HG03097 (cell line): ENCODE data around the gene HNF1B.
"Not testable (repeated sequence)": the region's sequence is repeated elsewhere in the genome, so short reads cannot be mapped to it uniquely, and the experiment has no call there.

Source experiments
- ATAC-seq: cut with Tn5 transposase; IDR thresholded peaks from one replicate; pipeline ENCODE4 v1.9.1; 2021; ENCODE audit not compliant: unreplicated experiment, low FRiP score

HNF1B gene, protein sequence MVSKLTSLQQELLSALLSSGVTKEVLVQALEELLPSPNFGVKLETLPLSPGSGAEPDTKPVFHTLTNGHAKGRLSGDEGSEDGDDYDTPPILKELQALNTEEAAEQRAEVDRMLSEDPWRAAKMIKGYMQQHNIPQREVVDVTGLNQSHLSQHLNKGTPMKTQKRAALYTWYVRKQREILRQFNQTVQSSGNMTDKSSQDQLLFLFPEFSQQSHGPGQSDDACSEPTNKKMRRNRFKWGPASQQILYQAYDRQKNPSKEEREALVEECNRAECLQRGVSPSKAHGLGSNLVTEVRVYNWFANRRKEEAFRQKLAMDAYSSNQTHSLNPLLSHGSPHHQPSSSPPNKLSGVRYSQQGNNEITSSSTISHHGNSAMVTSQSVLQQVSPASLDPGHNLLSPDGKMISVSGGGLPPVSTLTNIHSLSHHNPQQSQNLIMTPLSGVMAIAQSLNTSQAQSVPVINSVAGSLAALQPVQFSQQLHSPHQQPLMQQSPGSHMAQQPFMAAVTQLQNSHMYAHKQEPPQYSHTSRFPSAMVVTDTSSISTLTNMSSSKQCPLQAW

GRCh38 chr17:37744961-37745800, at the start of gene HNF1B:
TSS of gene HNF1B (minus strand) at chr17:37745059. CDS start at chr17:37744884, 175 bp downstream.
- ATAC-seq, result peak; percentile 44

GRCh38 chr17:37792787-37793186, 47.9 kb upstream of the HNF1B start:
- no peak for ATAC-seq

GRCh38 chr17:37791447-37792399, 46.9 kb upstream of the HNF1B start:
- ATAC-seq, result no peak

DNA sequence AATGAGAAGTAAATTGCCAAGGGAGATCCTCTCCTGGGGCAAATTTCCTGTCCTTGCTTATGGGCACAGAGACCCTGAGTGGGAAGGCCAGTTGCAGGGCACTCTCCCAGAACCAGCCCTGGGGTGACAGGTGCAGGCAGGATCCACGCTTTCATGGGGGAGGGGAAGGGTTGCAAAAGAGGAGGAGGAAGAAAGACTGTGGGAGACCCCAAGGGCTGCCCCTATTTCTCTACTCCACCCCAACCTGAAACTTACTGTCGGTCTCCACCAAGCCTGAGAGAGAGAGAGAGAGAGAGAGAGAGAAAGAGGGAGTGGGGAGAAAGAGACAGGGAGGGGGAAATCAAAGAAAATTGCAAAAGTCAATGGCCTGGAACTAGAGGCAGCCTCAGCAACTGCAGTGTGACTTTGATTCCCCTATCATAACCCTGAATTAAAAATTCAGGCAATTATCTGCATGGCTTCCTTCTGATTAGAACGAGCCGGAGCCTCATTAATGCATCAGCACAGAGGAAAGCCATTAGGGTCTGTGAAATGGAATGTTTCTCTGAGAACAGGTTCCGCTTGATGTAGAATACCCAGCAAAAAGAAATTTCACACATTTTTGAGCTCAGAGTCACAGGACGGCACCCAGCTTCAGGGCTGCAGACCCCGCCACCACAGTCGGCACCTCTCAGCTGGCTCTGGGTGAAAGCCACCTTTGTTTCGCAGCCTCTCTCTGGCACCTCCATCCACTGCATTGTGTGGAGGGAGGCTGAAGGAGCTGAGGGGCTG, 45.1 kb upstream of the HNF1B start:
- ATAC-seq, result no peak

GRCh38 chr17:37789021-37789565, 44.2 kb upstream of the HNF1B start:
- no peak for ATAC-seq

- ATAC-seq, result no peak
Measured at GRCh38 chr17:37788526-37788925, 43.7 kb upstream of the HNF1B start.

- ATAC-seq, result no peak
Measured at GRCh38 chr17:37787055-37787757, 42.3 kb upstream of the HNF1B start.

GRCh38 chr17:37786481-37786880, 41.6 kb upstream of the HNF1B start:
- ATAC-seq, result no peak

- ATAC-seq, result not testable (repeated sequence)
Measured at GRCh38 chr17:37782460-37782859, 37.6 kb upstream of the HNF1B start.

DNA sequence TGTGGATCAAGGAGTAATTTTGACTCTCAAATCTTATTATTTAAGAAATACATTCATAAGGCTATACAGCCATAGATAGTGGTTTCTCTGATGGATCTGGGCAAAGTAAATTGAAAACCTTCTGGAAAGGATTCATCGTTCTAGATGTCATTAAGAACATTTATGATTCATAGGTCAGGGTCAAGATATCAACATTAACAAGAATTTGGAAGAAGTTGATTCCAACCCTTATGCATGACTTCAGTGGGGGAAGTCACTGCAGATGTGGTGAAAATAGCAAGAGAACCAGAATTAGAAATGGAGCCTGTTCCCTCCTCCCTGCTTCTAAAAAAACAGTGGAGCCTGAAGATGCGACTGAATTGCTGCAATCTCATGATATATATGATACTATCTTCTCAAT, 36.6 kb upstream of the HNF1B start:
- ATAC-seq, result no peak

DNA sequence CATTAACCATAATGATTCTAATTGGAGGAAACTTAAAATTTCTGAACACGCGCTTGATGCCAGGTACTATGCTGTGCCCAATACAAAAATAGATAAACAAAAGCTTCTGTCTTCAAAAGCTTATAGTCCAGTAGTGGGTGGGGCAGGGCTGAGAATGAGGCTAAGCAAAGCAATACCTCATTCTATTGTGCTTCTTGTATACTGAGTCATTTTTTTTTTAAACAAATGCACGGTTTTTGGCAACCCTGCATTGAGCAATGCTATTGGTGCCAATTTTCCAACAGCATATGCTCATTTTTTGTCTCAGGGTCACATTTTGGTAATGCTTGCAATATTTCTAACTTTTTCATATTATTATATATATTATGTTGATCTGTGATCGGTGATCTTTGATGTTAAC, 34.7 kb upstream of the HNF1B start:
- ATAC-seq, result no peak

DNA sequence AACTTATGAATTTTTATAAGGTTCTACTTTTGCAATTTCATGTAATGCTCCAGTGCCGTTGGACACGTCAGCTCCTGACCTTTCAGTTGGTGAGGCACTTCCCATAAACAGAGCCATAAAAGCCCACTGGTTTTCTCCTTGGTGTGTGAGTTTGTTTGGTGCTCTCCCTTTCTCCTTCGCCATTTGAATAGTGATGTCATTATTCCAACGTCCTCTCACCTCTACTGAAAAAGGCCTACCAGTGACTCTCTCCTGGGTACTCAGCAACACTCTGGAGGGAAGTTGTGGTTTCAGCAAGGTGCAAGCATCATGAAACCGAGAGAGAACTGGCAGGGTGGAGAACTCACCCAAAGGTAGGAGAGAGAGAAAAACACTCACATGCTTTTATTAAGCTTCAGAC, 29.6 kb upstream of the HNF1B start:
- peak; percentile 78 for ATAC-seq

DNA sequence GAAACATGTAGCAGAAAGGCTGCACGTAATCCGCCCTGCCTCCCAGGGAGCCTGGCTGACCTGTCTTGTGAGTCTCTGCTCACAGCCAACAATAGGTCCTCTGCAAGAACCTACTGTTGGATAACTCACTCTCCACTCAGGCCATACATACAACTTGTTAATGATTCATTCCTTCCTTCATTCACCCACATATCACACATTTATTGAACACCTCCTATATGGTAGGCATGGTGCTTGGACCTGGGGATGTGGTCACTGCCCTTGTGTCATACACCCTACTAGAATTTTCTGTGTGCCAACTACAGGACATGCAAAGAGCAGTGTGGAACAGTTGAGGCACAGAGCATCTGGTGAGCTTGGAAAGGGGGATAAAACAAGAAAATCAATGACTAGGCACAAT, 28.1 kb upstream of the HNF1B start:
- no peak for ATAC-seq

DNA sequence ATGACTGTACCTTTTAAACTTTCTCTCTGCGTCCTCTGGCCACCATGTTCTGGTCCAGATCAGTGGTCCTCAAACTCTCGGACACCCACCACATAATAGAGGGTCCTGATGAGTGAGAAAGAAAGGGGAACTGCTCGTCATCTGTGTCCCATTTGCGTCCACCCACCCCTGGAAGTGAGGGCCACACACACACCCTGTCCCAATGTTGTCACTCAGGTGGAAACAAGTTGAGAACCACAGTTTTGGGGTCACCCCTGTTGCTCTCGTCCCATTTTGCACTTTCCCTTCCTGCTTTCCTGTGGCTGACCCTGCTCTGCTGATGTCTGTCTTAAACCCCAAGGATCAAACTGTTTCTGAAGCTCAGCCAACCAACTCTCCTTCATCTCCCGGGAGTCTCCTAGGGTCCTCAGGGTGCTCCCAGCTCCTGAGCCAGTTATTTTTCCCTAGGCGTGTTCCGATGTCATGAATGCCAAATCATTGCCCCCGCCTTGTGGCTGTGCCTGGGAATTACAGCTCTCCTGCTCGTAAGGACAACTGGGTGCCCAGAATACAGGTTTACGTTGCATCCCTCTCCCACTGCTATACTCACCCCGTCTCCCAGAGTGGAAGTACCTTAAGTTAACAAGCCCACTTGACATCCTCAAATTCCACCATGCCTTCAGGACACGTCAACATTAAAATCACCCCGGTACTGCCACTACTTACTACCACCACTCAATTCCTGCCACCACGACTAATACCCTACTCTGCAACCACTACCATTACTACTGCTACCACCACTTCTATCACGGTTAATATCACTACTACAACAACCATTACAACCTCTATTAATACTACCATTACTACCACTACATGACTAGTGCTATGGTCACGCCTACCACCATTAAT, 26.0 kb upstream of the HNF1B start:
- ATAC-seq, result no peak

DNA sequence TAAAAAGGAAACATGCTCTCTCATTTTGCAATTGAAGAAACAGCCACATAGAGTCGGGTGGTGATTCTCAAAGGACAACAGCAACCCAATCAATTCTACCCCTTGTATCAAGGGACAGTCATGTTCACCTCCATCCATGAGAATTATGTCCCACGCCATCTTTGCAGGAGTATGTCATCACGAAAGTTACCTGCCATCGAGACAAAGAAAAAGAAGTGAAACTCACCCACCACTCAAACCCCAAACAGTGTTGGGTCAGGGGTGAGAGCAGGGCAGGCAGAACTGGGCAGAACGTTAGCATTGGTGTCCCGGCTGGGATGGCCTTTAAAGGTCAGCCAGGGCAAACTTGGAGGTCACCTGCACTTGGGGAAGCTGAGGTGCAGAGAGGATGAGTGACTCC, 24.2 kb upstream of the HNF1B start:
- ATAC-seq, result no peak

DNA sequence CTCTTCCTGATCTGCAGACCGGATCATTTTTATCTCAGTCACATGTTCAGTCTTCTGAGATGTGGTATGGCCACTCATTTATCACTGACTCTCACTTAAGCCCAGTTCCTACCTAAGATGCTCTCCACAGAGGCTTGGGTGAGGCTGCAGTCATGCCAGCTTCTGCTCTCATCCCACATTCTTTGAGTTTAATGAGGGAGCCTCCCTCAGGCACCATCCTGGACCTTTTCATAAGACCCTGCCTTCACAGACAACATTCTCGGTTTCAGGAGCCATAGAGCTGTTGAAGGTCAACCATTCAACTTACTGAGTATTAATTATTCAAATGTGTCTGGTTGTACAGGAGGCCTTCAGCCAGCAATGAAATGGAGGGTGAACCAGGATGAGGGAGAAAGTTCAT, 23.6 kb upstream of the HNF1B start:
- no peak for ATAC-seq

- no peak for ATAC-seq
Measured at GRCh38 chr17:37766971-37767370, 22.1 kb upstream of the HNF1B start.

GRCh38 chr17:37764383-37764782, 19.5 kb upstream of the HNF1B start:
- ATAC-seq, result no peak
